Psoas muscle (tissue), 8 donors: ENCODE measurements around the gene ASXL1. TPM values are rescaled to one million over a fixed set of nuclear protein-coding genes. Genes with fewer than 3 reads are reported as not detected.
"Not testable (repeated sequence)": the region's sequence is repeated elsewhere in the genome, so short reads cannot be mapped to it uniquely, and the experiment has no call there.

Experiments used
- ATAC-seq, 4 donors: fragments of 200-7000 bp; cut with Tn5 transposase; one replicate each; pipeline ENCODE4 v1.9.1; 2020; ENCODE audit warnings: moderate library complexity in 3 of 4, mild to moderate bottlenecking in 2 of 4
- DNase-seq, 2 donors: peaks; one replicate each; pipeline ENCODE4 v3.0.0-alpha.2; 2020
- H3K27ac ChIP-seq: fragments of 200-600 bp; one replicate; pipeline ENCODE4 v1.8.0; 2022
- H3K27me3 ChIP-seq, 3 donors: fragments of 200-600 bp in 1 of 3; one replicate each; pipeline versions ENCODE4 v1.6.1 to v1.8.0; 2013 to 2022; ENCODE audit warnings: low read length in 2 of 3, mild to moderate bottlenecking in 2 of 3, moderate library complexity in 1 of 3; ENCODE audit not compliant: insufficient read depth in 3 of 3
- H3K36me3 ChIP-seq, 2 donors: fragments of 200-600 bp in 1 of 2; one replicate each; pipeline versions ENCODE4 v1.6.1 to v1.8.0; 2013 to 2022; ENCODE audit warnings: low read depth in 1 of 2, mild to moderate bottlenecking in 1 of 2, moderate library complexity in 1 of 2; ENCODE audit not compliant: insufficient read depth in 1 of 2
- H3K4me1 ChIP-seq: fragments of 200-600 bp; one replicate; pipeline ENCODE4 v1.8.0; 2022
- H3K4me3 ChIP-seq: fragments of 200-600 bp; one replicate; pipeline ENCODE4 v1.8.0; 2022; ENCODE audit warnings: mild to moderate bottlenecking
- H3K9me3 ChIP-seq: fragments of 200-600 bp; one replicate; pipeline ENCODE4 v1.8.0; 2022
- CTCF ChIP-seq: fragments of 200-600 bp; IDR thresholded peaks from one replicate; pipeline ENCODE4 v1.8.0; 2022; ENCODE audit warnings: antibody characterized with exemption
- WGBS, 3 donors: extraction: QIAGEN DNeasy Blood & Tissue Kit; methylation state at CpG; one replicate each; pipeline versions ENCODE4 v1.1.6 to v1.1.7; 2013; 5-methylcytosine and 5-hydroxymethylcytosine counted together
- intact Hi-C, 2 donors: fragments of 100-400 bp; cut with DNase I; formaldehyde crosslinking; loops; one replicate each; pipeline versions ENCODE4 v1.11.0 to v1.14.2; 2022
- polyA plus RNA-seq, 3 donors: library from polyadenylated mRNA; stranded (reverse); fragments of 200-250 nt; gene quantifications; one replicate each; pipeline ENCODE4 v1.2.3, GENCODE V29; 2013
- total RNA-seq, 4 donors: library from RNA; stranded (reverse); fragmentation: NEBNext Ultra II Directional in 2 of 4; extraction: Animal tissue kit (Norgen Biotek cat#: 25700) in 2 of 4; gene quantifications; one replicate each; pipeline versions ENCODE4 v1.2.1 to v1.2.4, GENCODE V29; 2021 to 2023
- donor health status: healthy with polysubstance abuse.
- donor health status: DM: no; HTN: no; CAD: no; lungs with moderate emphysema.
- donor health status: Bipolar disorder and iron deficiency.
- donor health status: healthy.
- donor health status: DM: yes; HTN: yes; CAD: no.
- donor health status: DM: no; HTN: no; CAD: no.
- donor health status: DM: no; HTN: no; CAD: no.
- donor health status: DM: yes; HTN: yes; CAD: no.

The ASXL1 gene
- total and polyA plus RNA-seq, 7 donors: 18.5 to 52.0 (median 23.2) TPM

GRCh38 chr20:32315891-32316290, 42.2 kb upstream of the ASXL1 start:
- Histone ChIP-seq H3K36me3 (peaks cover 2 to 62% of the 10 kb centered on the region in 2 donors), H3K4me1 (no peaks in the 10 kb centered on the region), H3K4me3 (no peak overlapping the region), H3K27ac (no peak overlapping the region), H3K9me3 (no peaks in the 10 kb centered on the region), H3K27me3 (no peaks in the 10 kb centered on the region)
- ATAC-seq (no peak), DNase-seq (no peak)
- intact Hi-C loops: no loop called here
- 56 to 67% (median 59%) methylated on average over 2 of the region's 2 CpGs for WGBS, 3 donors
- TF ChIP-seq CTCF: no peak

GRCh38 chr20:32316667-32317066, 41.5 kb upstream of the ASXL1 start:
- no peaks in the 10 kb centered on the region for H3K27me3 ChIP-seq
- ATAC-seq (no peak), DNase-seq (no peak)
- intact Hi-C loops: no loop called here
- H3K4me1 ChIP-seq: no peaks in the 10 kb centered on the region
- TF ChIP-seq CTCF: no peak
- peaks cover 2 to 59% of the 10 kb centered on the region in 2 donors for H3K36me3 ChIP-seq
- 89 to 93% (median 91%) methylated on average over 7 of the region's 7 CpGs for WGBS, 3 donors
- no peaks in the 10 kb centered on the region for H3K9me3 ChIP-seq
- no peak overlapping the region for H3K4me3 ChIP-seq
- no peak overlapping the region for H3K27ac ChIP-seq

GRCh38 chr20:32319100-32319499, 39.0 kb upstream of the ASXL1 start:
- 84 to 90% (median 84%) methylated on average over 6 of the region's 6 CpGs for WGBS, 3 donors
- no peak overlapping the region for H3K27ac ChIP-seq
- no peaks in the 10 kb centered on the region for H3K9me3 ChIP-seq
- ATAC-seq (no peak), DNase-seq (no peak)
- H3K4me1 ChIP-seq: no peaks in the 10 kb centered on the region
- no peak for TF ChIP-seq CTCF
- intact Hi-C loops: no loop called here
- no peaks in the 10 kb centered on the region for H3K27me3 ChIP-seq
- H3K4me3 ChIP-seq: no peak overlapping the region
- H3K36me3 ChIP-seq: peaks cover 2 to 43% of the 10 kb centered on the region in 2 donors

GRCh38 chr20:32320305-32320704, 37.8 kb upstream of the ASXL1 start:
- no peak overlapping the region for H3K27ac ChIP-seq
- DNase-seq (no peak), ATAC-seq (no peak)
- 86 to 98% (median 91%) methylated on average over 1 of the region's 1 CpG for WGBS, 3 donors
- H3K9me3 ChIP-seq: no peaks in the 10 kb centered on the region
- intact Hi-C loops: no loop called here
- no peaks in the 10 kb centered on the region for H3K4me1 ChIP-seq
- no peak for TF ChIP-seq CTCF
- no peak overlapping the region for H3K4me3 ChIP-seq
- no peaks in the 10 kb centered on the region for H3K27me3 ChIP-seq
- H3K36me3 ChIP-seq: peaks cover 2 to 43% of the 10 kb centered on the region in 2 donors

GRCh38 chr20:32321390-32321789, 36.7 kb upstream of the ASXL1 start:
- no peak overlapping the region for H3K27ac ChIP-seq

GRCh38 chr20:32322260-32322659, 35.9 kb upstream of the ASXL1 start:
- H3K9me3 ChIP-seq, H3K4me1 ChIP-seq, H3K4me3 ChIP-seq, DNase-seq, intact Hi-C loops, ATAC-seq, H3K27me3 ChIP-seq, H3K27ac ChIP-seq: not testable (repeated sequence)
- H3K36me3 ChIP-seq: peaks cover 3 to 38% of the 10 kb centered on the region in 2 donors
- WGBS, 3 donors: 95 to 98% (median 97%) methylated on average over 12 of the region's 12 CpGs

More at GRCh38 chr20:32321390-32321789, 36.7 kb upstream of the ASXL1 start:
- intact Hi-C loops: no loop called here
- no peak for TF ChIP-seq CTCF
- Histone ChIP-seq H3K4me3 (no peak overlapping the region), H3K9me3 (no peaks in the 10 kb centered on the region), H3K4me1 (no peaks in the 10 kb centered on the region), H3K27me3 (no peaks in the 10 kb centered on the region), H3K36me3 (peaks cover 0 to 39% of the 10 kb centered on the region in 2 donors)
- DNase-seq: no peak
- WGBS, 3 donors: 76 to 89% (median 78%) methylated on average over 1 of the region's 1 CpG
- ATAC-seq: no peak

- H3K27ac ChIP-seq, H3K27me3 ChIP-seq, DNase-seq, H3K9me3 ChIP-seq, ATAC-seq, intact Hi-C loops, H3K4me3 ChIP-seq, H3K4me1 ChIP-seq: not testable (repeated sequence)
- H3K36me3 ChIP-seq: peaks cover 3 to 31% of the 10 kb centered on the region in 2 donors
- 91 to 95% (median 94%) methylated on average over 5 of the region's 5 CpGs for WGBS, 3 donors
Observed at GRCh38 chr20:32323761-32324160, 34.4 kb upstream of the ASXL1 start.
